ENCODE measurements around the gene LYZL6. TPM values are rescaled to one million over a fixed set of nuclear protein-coding genes. Genes with fewer than 3 reads are reported as not detected.

The LYZL6 gene
- polyA plus RNA-seq, 1 experiment = not detected

DNA sequence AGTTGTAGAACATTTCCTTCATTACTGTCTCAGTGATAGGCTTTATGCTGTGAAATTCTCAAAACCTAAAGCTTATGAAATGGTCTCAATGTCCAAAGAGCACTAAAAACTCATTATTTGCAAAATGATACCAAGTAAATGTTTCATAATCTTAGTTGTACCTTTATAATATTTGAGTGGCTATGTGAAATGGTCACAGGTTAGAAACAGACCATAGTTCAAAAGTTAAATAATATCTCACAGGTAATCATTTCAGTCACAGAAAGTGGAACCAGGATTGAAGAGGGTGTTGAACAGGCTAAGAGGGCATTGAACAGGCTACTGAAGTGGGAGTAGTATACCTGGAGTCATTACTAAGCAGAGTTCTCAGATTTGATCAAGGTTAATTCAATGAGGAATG lies 15.8 kb downstream of the LYZL6 start:
- no peak for DNase-seq (ENCODE audit: low read depth)
- Histone ChIP-seq H3K27me3 (ENCODE audit: control insufficient read depth, insufficient read depth, low read length) (no peaks in the 10 kb centered on the region), H3K4me3 (ENCODE audit: low read depth, low read length) (no peak overlapping the region), H3K36me3 (ENCODE audit: control insufficient read depth, insufficient read depth, low read length) (no peaks in the 10 kb centered on the region)
- POLR2A ChIA-PET = no interaction called here
- TF ChIP-seq, protein P1, sequence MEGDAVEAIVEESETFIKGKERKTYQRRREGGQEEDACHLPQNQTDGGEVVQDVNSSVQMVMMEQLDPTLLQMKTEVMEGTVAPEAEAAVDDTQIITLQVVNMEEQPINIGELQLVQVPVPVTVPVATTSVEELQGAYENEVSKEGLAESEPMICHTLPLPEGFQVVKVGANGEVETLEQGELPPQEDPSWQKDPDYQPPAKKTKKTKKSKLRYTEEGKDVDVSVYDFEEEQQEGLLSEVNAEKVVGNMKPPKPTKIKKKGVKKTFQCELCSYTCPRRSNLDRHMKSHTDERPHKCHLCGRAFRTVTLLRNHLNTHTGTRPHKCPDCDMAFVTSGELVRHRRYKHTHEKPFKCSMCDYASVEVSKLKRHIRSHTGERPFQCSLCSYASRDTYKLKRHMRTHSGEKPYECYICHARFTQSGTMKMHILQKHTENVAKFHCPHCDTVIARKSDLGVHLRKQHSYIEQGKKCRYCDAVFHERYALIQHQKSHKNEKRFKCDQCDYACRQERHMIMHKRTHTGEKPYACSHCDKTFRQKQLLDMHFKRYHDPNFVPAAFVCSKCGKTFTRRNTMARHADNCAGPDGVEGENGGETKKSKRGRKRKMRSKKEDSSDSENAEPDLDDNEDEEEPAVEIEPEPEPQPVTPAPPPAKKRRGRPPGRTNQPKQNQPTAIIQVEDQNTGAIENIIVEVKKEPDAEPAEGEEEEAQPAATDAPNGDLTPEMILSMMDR (IDR thresholded peaks at IDR 0.05; ENCODE audit: insufficient read depth, low read depth, low read length) = no peak
- CTCF ChIA-PET = interaction anchor here (0.5 kb wide), 1 partner anchor 19 kb away, joined by 3 read pairs; no protein-coding TSS in a partner anchor

DNA sequence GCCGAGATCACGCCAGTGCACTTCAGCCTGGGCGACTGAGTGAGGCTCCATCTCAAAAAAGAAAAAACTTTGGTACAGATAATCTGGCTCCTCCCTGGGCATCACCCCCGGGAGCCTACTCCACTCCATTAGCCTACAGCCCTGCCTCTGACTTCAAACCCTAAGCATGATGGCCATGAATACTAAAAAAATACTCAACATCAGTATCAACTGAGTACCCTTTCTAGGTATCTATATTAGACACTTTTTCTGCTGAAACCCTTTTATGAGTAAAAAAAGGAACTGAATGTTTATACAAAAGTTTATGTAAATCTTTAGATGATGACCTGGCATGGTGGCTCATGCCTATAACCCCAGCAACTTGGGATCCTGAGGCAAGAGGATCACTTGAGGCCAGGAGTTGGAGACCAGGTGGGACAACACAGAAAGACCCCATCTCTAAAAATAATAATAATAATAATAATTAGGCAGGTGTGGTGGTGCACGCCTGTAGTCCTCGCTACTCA lies 19.9 kb downstream of the LYZL6 start:
- DNase-seq (ENCODE audit: low read depth) = no peak
- CTCF ChIA-PET = no interaction called here
- H3K27me3 ChIP-seq (ENCODE audit: control insufficient read depth, insufficient read depth, low read length) = no peaks in the 10 kb centered on the region
- TF ChIP-seq, protein P1 (IDR thresholded peaks at IDR 0.05; ENCODE audit: insufficient read depth, low read depth, low read length) = no peak
- H3K4me3 ChIP-seq (ENCODE audit: low read depth, low read length) = no peak overlapping the region
- POLR2A ChIA-PET = no interaction called here
- no peaks in the 10 kb centered on the region for H3K36me3 ChIP-seq (ENCODE audit: control insufficient read depth, insufficient read depth, low read length)

DNA sequence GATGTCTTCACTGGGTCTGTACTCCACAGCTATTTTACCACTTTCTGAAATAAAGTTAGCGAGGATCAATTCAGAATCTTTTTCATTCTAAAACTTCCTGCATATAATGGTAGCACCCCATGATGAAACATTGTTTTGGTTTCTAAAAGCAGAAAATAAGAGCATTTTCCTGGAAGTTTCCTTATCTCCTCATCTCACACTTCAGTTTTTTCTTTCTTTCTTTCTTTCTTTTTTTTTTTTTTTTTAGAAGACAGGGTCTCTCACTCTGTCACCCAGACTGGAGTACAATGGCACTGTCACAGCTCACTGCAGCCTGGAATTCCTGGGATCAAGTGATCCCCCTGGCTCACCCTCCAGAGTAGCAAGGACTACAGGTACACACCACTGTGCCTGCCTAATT lies 23.3 kb downstream of the LYZL6 start:
- H3K4me3 ChIP-seq (ENCODE audit: low read depth, low read length) = no peak overlapping the region
- TF ChIP-seq, protein P1 (IDR thresholded peaks at IDR 0.05; ENCODE audit: insufficient read depth, low read depth, low read length) = no peak
- DNase-seq (ENCODE audit: low read depth) = no peak
- POLR2A ChIA-PET = no interaction called here
- no peaks in the 10 kb centered on the region for H3K27me3 ChIP-seq (ENCODE audit: control insufficient read depth, insufficient read depth, low read length)
- CTCF ChIA-PET = no interaction called here
- no peaks in the 10 kb centered on the region for H3K36me3 ChIP-seq (ENCODE audit: control insufficient read depth, insufficient read depth, low read length)

DNA sequence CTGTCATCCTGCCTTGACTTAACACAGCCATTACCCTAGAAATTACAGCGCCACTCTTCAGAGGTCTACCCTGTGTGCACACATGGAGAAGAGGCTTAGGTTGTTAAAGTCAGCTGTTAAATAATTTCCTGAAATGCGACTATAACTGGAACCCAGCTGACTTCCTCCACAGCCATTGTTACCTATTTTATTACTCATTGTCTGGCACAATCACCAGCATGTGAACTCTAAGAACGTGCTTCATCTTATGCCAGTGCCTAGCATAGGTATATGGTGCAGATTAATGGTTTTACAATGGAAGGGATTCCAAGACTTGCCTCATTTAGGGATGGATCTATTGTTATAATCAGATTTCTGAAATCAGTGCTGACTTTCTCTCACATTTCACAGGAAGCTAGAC lies 24.8 kb downstream of the LYZL6 start:
- Histone ChIP-seq H3K4me3 (ENCODE audit: low read depth, low read length) (no peak overlapping the region), H3K27me3 (ENCODE audit: control insufficient read depth, insufficient read depth, low read length) (no peaks in the 10 kb centered on the region; the same call in 1 of the 2 replicates), H3K36me3 (ENCODE audit: control insufficient read depth, insufficient read depth, low read length) (no peaks in the 10 kb centered on the region)
- DNase-seq (ENCODE audit: low read depth) = no peak
- CTCF ChIA-PET = no interaction called here
- TF ChIP-seq, protein P1 (IDR thresholded peaks at IDR 0.05; ENCODE audit: insufficient read depth, low read depth, low read length) = no peak
- POLR2A ChIA-PET = no interaction called here

DNA sequence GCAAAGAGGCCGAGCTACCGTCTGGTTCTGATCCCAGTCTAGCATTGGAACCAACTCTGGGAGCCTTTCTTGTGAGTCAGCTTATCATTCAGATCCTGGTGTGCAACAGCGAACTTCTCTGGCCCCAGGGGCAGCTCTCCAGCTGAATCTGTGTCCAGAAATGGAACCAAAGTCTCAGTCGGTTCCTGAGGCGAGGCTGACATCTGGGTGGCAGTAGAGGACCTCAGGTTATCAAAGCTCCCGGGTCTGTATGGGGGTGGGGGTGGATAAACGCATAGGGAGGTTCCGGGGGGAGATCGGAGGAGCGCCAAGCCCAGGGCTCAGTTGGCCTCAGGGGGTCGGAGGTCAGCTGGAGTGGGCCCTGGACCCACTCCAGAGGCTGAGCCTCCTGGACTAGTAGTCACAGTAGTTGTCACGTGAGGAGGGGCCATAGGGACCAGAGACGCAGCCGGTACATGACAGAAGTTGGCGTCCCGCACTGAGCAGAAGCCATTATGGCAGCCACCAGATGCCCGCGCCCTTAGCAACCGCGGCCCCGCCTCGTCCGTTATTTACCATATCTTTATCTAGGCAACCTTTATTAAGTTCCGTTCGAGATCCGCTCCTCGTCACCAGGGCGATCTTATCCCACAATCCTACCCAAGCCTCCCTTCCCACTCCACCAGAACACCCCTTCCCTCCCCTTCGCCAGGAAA lies 25.8 kb downstream of the LYZL6 start:
- TF ChIP-seq, protein P1 (IDR thresholded peaks at IDR 0.05; ENCODE audit: insufficient read depth, low read depth, low read length) = no peak
- no peak overlapping the region for H3K4me3 ChIP-seq (ENCODE audit: low read depth, low read length)
- POLR2A ChIA-PET = no interaction called here
- CTCF ChIA-PET = interaction anchor here (1.2 kb wide), 1 partner anchor 231 kb away, joined by 6 read pairs; no protein-coding TSS in a partner anchor
- DNase-seq (ENCODE audit: low read depth) = no peak
- H3K36me3 ChIP-seq (ENCODE audit: control insufficient read depth, insufficient read depth, low read length) = no peaks in the 10 kb centered on the region
- no peaks in the 10 kb centered on the region; the same call in 1 of the 2 replicates for H3K27me3 ChIP-seq (ENCODE audit: control insufficient read depth, insufficient read depth, low read length)

Data from BJ (cell line).